Heart left ventricle (tissue), 16 donors: ENCODE results near the gene LONP1. TPM values are rescaled to one million over a fixed set of nuclear protein-coding genes. Genes with fewer than 3 reads are reported as not detected.

Experiments used
- ATAC-seq, 4 donors: fragments of 200-7000 bp; cut with Tn5 transposase; one replicate each; pipeline ENCODE4 v1.9.1; 2020 to 2022; ENCODE audit warnings: moderate library complexity in 4 of 4, mild to moderate bottlenecking in 3 of 4, moderate number of reproducible peaks in 1 of 4
- DNase-seq, 5 donors: peaks; one replicate each; pipeline ENCODE4 v3.0.0-alpha.2; 2020
- H3K27ac ChIP-seq, 12 donors: fragments of 200-600 bp; sonication (generic) in 4 of 12; one replicate each; pipeline versions ENCODE4 v1.5.0 to v1.8.0; 2016 to 2022; ENCODE audit warnings: mild to moderate bottlenecking in 2 of 12
- H3K27me3 ChIP-seq, 9 donors: fragments of 200-600 bp; sonication (generic) in 2 of 9; one replicate each; pipeline versions ENCODE4 v1.5.1 to v1.8.0; 2016 to 2022; ENCODE audit warnings: mild to moderate bottlenecking in 3 of 9
- H3K36me3 ChIP-seq, 9 donors: fragments of 200-600 bp; sonication (generic) in 2 of 9; one replicate each; pipeline versions ENCODE4 v1.5.0 to v1.8.0; 2018 to 2022; ENCODE audit warnings: mild to moderate bottlenecking in 2 of 9
- H3K4me1 ChIP-seq, 12 donors: fragments of 200-600 bp; sonication (generic) in 4 of 12; one replicate each; pipeline versions ENCODE4 v1.5.0 to v1.8.0; 2016 to 2022; ENCODE audit warnings: mild to moderate bottlenecking in 3 of 12
- H3K4me3 ChIP-seq, 12 donors: fragments of 200-600 bp; sonication (generic) in 4 of 12; one replicate each; pipeline versions ENCODE4 v1.5.0 to v1.8.0; 2017 to 2022; ENCODE audit warnings: mild to moderate bottlenecking in 9 of 12, moderate library complexity in 4 of 12
- H3K9me3 ChIP-seq, 12 donors: fragments of 200-600 bp; sonication (generic) in 4 of 12; one replicate each; pipeline versions ENCODE4 v1.5.0 to v1.8.0; 2016 to 2022; ENCODE audit warnings: mild to moderate bottlenecking in 1 of 12
- POLR2A ChIP-seq, 2 donors: fragments of 450-650 bp; IDR thresholded peaks; one replicate each; pipeline ENCODE4 v1.6.1; 2017; ENCODE audit warnings: antibody characterized with exemption in 2 of 2, mild to moderate bottlenecking in 2 of 2, moderate library complexity in 2 of 2
- WGBS, 4 donors: extraction: QIAGEN DNeasy Blood & Tissue Kit in 2 of 4; methylation state at CpG; one replicate each; pipeline versions ENCODE4 v1.1.5 to v1.1.7; 2013 to 2018; 5-methylcytosine and 5-hydroxymethylcytosine counted together
- intact Hi-C, 10 donors: fragments of 100-400 bp; cut with DNase I; formaldehyde crosslinking; loops; one replicate each; pipeline versions ENCODE4 v1.11.1 to v1.14.2; 2022
- polyA plus RNA-seq, 2 donors: library from polyadenylated mRNA; stranded (reverse); fragments of 200-250 nt; gene quantifications; one replicate each; pipeline ENCODE4 v1.2.3, GENCODE V29; 2013
- total RNA-seq, 9 donors: library from RNA; depleted of rRNA in 2 of 9; stranded (reverse); fragments of >200 nt in 2 of 9; fragmentation: NEBNext Ultra II Directional in 3 of 9; extraction: Animal tissue kit (Norgen Biotek cat#: 25700) in 3 of 9; gene quantifications; one replicate each; pipeline versions ENCODE4 v1.1.0 to v1.2.4, GENCODE V29; 2016 to 2023
- TF ChIP-seq, protein P1 (sequence below), 12 donors: fragments of 200-600 bp; sonication (generic) in 4 of 12; IDR thresholded peaks; one replicate each; pipeline versions ENCODE4 v1.5.0 to v1.8.0; 2018 to 2022; ENCODE audit warnings: antibody characterized with exemption in 12 of 12, mild to moderate bottlenecking in 5 of 12
- donor health status: ischemic (EF 13 %, LVEDD 7.1; RV severe dilation, severe dysfunction).
- donor health status: healthy with polysubstance abuse.
- donor health status: DM: no; HTN: yes; CAD: no.
- donor health status: DM: no; HTN: no; CAD: no.
- donor health status: ischemic (EF 25% LVEDD 6.9; RV normal size, moderate dysfunction).
- donor health status: ischemic (EF 25% LVEDD 5.7; RV mildly dilated, moderate dysfunction).
- donor health status: healthy.
- donor health status: DM: yes; HTN: yes; CAD: no.
- donor health status: ischemic (EF 35%, LVEDD 5.7; RV mildly dilated, moderate dysfunction).
- donor health status: nonischemic (EF 11% LVEDD 7.7; RV severe dilation, severe dysfunction).
- donor health status: DM: yes; HTN: yes; CAD: no.
- donor health status: PGD.
- donor health status: ischemic (EF 29% LVEDD 5.4; RV normal size, mild dysfunction).
- donor health status: nonischemic (EF 23%, LVEDD 6.1; RV moderate dilation, normal function).

The LONP1 gene
- total and polyA plus RNA-seq, 11 donors, result 61.2 to 123 (median 94.6) TPM

DNA sequence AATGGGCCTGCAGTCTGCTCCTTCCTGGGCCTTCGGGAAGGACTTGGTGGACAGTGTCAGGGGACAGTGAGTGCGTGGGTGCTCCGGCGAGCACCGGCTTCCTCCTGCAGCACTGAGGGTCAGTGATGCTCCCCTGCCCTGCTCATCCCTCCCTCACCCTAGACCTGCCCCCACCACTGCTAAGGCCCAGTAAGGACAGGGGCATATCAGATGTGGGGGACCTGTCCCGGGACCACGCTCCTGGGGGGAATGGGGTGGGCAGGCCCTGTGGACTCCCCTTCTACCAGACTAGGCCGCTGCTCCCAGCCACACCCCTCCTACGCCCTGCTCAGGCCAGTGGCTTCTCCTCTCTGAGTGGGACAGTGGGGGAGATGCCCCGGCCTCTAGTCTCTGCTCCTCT, 42.8 kb downstream of the LONP1 start:
- ATAC-seq, result no peak
- no peaks in the 10 kb centered on the region for H3K27me3 ChIP-seq
- no peaks in the 10 kb centered on the region for H3K9me3 ChIP-seq
- TF ChIP-seq, protein P1, sequence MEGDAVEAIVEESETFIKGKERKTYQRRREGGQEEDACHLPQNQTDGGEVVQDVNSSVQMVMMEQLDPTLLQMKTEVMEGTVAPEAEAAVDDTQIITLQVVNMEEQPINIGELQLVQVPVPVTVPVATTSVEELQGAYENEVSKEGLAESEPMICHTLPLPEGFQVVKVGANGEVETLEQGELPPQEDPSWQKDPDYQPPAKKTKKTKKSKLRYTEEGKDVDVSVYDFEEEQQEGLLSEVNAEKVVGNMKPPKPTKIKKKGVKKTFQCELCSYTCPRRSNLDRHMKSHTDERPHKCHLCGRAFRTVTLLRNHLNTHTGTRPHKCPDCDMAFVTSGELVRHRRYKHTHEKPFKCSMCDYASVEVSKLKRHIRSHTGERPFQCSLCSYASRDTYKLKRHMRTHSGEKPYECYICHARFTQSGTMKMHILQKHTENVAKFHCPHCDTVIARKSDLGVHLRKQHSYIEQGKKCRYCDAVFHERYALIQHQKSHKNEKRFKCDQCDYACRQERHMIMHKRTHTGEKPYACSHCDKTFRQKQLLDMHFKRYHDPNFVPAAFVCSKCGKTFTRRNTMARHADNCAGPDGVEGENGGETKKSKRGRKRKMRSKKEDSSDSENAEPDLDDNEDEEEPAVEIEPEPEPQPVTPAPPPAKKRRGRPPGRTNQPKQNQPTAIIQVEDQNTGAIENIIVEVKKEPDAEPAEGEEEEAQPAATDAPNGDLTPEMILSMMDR (IDR thresholded peaks at IDR 0.05), result no peak
- no peak for TF ChIP-seq POLR2A (IDR thresholded peaks at IDR 0.05)
- DNase-seq, result no peak
- no peak overlapping the region for H3K27ac ChIP-seq
- peaks cover 0 to 36% (median 15%) of the 10 kb centered on the region in 12 donors for H3K4me1 ChIP-seq
- no peak overlapping the region for H3K4me3 ChIP-seq
- intact Hi-C loops, result loop anchor here in 3 of 10 donors (5.0 to 10.0 kb wide), 2 partner anchors 50 to 52 kb away; partner anchors contain the start of genes SAFB (in 1 of the 3) and SAFB2 (in 1 of the 3)
- peaks cover 0 to 11% (median 3%) of the 10 kb centered on the region in 9 donors for H3K36me3 ChIP-seq
- WGBS, 4 donors, result 83 to 94% (median 93%) methylated on average over 7 to 10 of the region's 10 CpGs

DNA sequence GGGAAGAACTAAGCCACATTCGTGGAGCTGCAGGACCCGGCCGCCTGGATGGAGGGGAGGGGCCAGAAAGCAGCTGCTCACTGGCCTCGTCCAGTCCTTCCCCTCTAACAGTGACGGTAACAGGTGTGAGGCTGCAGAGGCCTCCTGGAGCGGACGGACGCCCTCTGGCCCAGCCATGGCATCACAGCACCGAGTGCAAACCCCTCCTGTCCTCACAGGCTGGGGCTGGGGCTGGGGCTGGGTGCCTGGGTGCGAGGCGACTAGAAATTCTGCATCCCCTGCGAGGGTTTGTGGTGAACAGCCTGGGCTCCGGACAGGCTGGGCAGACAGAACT, 43.2 kb downstream of the LONP1 start:
- TF ChIP-seq, protein P1 (IDR thresholded peaks at IDR 0.05), result no peak
- no peak for TF ChIP-seq POLR2A (IDR thresholded peaks at IDR 0.05)
- Histone ChIP-seq H3K4me3 (no peak overlapping the region), H3K36me3 (peaks cover 0 to 11% (median 3%) of the 10 kb centered on the region in 9 donors), H3K9me3 (no peaks in the 10 kb centered on the region), H3K27ac (no peak overlapping the region), H3K27me3 (no peaks in the 10 kb centered on the region), H3K4me1 (peaks cover 0 to 36% (median 15%) of the 10 kb centered on the region in 12 donors)
- DNase-seq (no peak), ATAC-seq (no peak)
- intact Hi-C loops, result loop anchor here in 3 of 10 donors (5.0 to 10.0 kb wide), 2 partner anchors 49 to 52 kb away; partner anchors contain the start of genes SAFB (in 1 of the 3) and SAFB2 (in 1 of the 3)
- 71 to 100% (median 77%) methylated on average over 4 to 13 of the region's 13 CpGs for WGBS, 4 donors

DNA sequence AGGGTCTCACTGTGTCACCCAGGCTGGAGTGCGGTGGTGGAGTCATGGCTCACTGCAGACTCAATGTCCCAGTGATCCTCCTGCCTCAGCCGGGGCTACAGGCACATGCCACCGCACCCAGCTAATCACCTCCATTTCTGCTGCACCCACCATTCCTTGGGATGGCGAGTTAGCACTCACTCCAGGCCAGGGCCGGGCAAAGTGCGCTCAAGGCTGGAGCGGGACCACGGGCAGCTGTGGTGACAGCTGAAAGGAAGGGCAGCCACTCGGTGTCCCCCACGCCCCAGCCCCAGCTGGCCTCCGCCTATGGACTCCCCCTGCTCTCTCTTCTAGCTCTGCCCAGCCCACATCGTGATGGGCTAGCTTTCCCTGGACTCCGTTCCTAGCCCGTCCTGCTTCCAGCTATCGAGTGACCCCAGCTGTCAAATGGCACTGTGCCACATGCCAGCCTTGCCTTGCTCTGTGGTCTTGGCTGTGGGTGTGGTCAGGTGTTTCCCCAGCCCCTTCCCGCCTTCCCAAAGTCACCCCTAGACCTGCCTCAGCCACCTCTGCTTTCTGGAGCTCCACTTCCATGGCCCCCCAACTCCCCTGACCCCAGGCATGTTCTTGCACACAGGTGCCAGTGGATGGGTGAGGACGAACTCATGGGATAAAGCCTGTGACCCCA, 43.7 kb downstream of the LONP1 start:
- no peak for DNase-seq
- intact Hi-C loops, result loop anchor here in 3 of 10 donors (5.0 to 10.0 kb wide), 2 partner anchors 49 to 51 kb away; partner anchors contain the start of genes SAFB (in 1 of the 3) and SAFB2 (in 1 of the 3)
- WGBS, 4 donors, result 70 to 74% (median 73%) methylated on average over 13 to 17 of the region's 17 CpGs
- ATAC-seq, result no peak
- Histone ChIP-seq H3K27me3 (no peaks in the 10 kb centered on the region), H3K4me1 (peaks cover 0 to 35% (median 15%) of the 10 kb centered on the region in 12 donors), H3K9me3 (no peaks in the 10 kb centered on the region), H3K36me3 (peaks cover 0 to 14% (median 3%) of the 10 kb centered on the region in 9 donors), H3K4me3 (no peak overlapping the region), H3K27ac (no peak overlapping the region)
- TF ChIP-seq POLR2A (IDR thresholded peaks at IDR 0.05), result no peak

DNA sequence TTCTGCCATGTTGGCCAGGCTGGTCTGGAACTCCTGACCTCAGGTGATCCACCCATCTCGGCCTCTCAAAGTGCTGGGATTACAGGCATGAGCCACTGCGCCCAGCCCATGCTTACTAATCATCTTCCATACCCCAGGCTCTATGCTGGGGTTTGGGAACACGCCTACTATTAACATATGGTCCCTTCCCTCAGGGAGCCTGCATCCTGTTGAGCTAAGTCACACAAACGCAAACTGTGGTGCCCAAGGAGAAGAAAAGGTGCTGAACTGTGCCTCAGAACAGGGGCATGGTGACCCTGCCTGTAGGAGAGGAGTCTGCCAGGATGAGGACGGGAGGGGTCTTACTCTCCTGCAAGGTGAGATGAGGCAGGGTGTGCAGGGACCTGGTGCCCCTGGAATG, 45.2 kb downstream of the LONP1 start:
- Histone ChIP-seq H3K4me1 (peaks cover 0 to 29% (median 12%) of the 10 kb centered on the region in 12 donors), H3K4me3 (no peak overlapping the region), H3K27me3 (no peaks in the 10 kb centered on the region), H3K27ac (no peak overlapping the region), H3K9me3 (no peaks in the 10 kb centered on the region), H3K36me3 (peaks cover 0 to 21% (median 11%) of the 10 kb centered on the region in 9 donors)
- WGBS, 4 donors, result 81 to 94% (median 86%) methylated on average over 5 of the region's 5 CpGs
- no peak for TF ChIP-seq POLR2A (IDR thresholded peaks at IDR 0.05)
- TF ChIP-seq, protein P1 (IDR thresholded peaks at IDR 0.05), result no peak
- intact Hi-C loops, result loop anchor here in 3 of 10 donors (5.0 to 10.0 kb wide), 2 partner anchors 47 to 50 kb away; partner anchors contain the start of genes SAFB (in 1 of the 3) and SAFB2 (in 1 of the 3)
- DNase-seq (peak in 1 of 5 donors; percentile 4), ATAC-seq (no peak)
